Liver (tissue), 3 donors: ENCODE measurements around the gene SNRPB2.

Source experiments
- ATF3 ChIP-seq: IDR thresholded peaks from 2 replicates; pipeline ENCODE4 v1.6.1; 2016; ENCODE audit warnings: antibody characterized with exemption
- CTCF ChIP-seq: fragments of 150-350 bp; IDR thresholded peaks from 2 replicates; pipeline ENCODE4 v1.5.1; 2017; ENCODE audit warnings: improper control_type of control experiment, low read depth, low read length; ENCODE audit not compliant: missing input control
- EGR1 ChIP-seq, 2 donors: IDR thresholded peaks; 2 replicates each; pipeline ENCODE4 v1.6.1; 2016 to 2018; ENCODE audit warnings: antibody characterized with exemption in 2 of 2, low read depth in 2 of 2
- GABPA ChIP-seq, 2 donors: IDR thresholded peaks in 1 of 2; conservative IDR thresholded peaks in 1 of 2; 2 replicates each; pipeline ENCODE4 v1.6.1; 2016; ENCODE audit warnings: antibody characterized with exemption in 2 of 2, mild to moderate bottlenecking in 1 of 2, moderate library complexity in 1 of 2
- HNF4A ChIP-seq, 2 donors: conservative IDR thresholded peaks; 2 replicates each; pipeline ENCODE4 v1.6.1; 2016; ENCODE audit warnings: antibody characterized with exemption in 2 of 2, mild to moderate bottlenecking in 2 of 2
- HNF4G ChIP-seq: IDR thresholded peaks from 2 replicates; pipeline ENCODE4 v1.6.1; 2016; ENCODE audit warnings: antibody characterized with exemption
- JUND ChIP-seq, 2 donors: IDR thresholded peaks; 2 replicates each; pipeline ENCODE4 v1.6.1; 2016; ENCODE audit warnings: antibody characterized with exemption in 2 of 2
- RAD21 ChIP-seq, 2 donors: IDR thresholded peaks; 2 replicates each; pipeline ENCODE4 v1.6.1; 2016; ENCODE audit warnings: antibody characterized with exemption in 2 of 2, mild to moderate bottlenecking in 2 of 2
- TAF1 ChIP-seq: conservative IDR thresholded peaks from 2 replicates; pipeline ENCODE4 v1.6.1; 2016; ENCODE audit warnings: antibody characterized with exemption, mild to moderate bottlenecking
- YY1 ChIP-seq: IDR thresholded peaks from 2 replicates; pipeline ENCODE4 v1.6.1; 2016; ENCODE audit warnings: antibody characterized with exemption, mild to moderate bottlenecking
- TF ChIP-seq, protein P1 (sequence below): IDR thresholded peaks from 2 replicates; pipeline ENCODE4 v1.6.1; 2016; ENCODE audit warnings: antibody characterized with exemption, mild to moderate bottlenecking
- TF ChIP-seq, protein P2 (sequence below): IDR thresholded peaks from 2 replicates; pipeline ENCODE4 v1.6.1; 2016; ENCODE audit warnings: antibody characterized with exemption
- donor health status: healthy.
- donor health status: healthy.

GRCh38 chr20:16719421-16719820 lies 10.4 kb upstream of the SNRPB2 start:
- TF ChIP-seq CTCF (no peak), YY1 (no peak), JUND (IDR thresholded peaks at IDR 0.05) (no peak), HNF4G (no peak), HNF4A (conservative IDR thresholded peaks at IDR 0.05) (no peak), ATF3 (no peak), TAF1 (no peak), GABPA (IDR thresholded peaks at IDR 0.05 in 1 of 2, conservative IDR thresholded peaks at IDR 0.05 in 1 of 2) (no peak), EGR1 (IDR thresholded peaks at IDR 0.05; ENCODE audit: low read depth in 2 of 2) (no peak), RAD21 (IDR thresholded peaks at IDR 0.05) (no peak)
- TF ChIP-seq, protein P1, sequence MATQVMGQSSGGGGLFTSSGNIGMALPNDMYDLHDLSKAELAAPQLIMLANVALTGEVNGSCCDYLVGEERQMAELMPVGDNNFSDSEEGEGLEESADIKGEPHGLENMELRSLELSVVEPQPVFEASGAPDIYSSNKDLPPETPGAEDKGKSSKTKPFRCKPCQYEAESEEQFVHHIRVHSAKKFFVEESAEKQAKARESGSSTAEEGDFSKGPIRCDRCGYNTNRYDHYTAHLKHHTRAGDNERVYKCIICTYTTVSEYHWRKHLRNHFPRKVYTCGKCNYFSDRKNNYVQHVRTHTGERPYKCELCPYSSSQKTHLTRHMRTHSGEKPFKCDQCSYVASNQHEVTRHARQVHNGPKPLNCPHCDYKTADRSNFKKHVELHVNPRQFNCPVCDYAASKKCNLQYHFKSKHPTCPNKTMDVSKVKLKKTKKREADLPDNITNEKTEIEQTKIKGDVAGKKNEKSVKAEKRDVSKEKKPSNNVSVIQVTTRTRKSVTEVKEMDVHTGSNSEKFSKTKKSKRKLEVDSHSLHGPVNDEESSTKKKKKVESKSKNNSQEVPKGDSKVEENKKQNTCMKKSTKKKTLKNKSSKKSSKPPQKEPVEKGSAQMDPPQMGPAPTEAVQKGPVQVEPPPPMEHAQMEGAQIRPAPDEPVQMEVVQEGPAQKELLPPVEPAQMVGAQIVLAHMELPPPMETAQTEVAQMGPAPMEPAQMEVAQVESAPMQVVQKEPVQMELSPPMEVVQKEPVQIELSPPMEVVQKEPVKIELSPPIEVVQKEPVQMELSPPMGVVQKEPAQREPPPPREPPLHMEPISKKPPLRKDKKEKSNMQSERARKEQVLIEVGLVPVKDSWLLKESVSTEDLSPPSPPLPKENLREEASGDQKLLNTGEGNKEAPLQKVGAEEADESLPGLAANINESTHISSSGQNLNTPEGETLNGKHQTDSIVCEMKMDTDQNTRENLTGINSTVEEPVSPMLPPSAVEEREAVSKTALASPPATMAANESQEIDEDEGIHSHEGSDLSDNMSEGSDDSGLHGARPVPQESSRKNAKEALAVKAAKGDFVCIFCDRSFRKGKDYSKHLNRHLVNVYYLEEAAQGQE: no peak
- TF ChIP-seq, protein P2, sequence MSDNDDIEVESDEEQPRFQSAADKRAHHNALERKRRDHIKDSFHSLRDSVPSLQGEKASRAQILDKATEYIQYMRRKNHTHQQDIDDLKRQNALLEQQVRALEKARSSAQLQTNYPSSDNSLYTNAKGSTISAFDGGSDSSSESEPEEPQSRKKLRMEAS: no peak
